Measurements from ENCODE around the gene LHX6.

DNA sequence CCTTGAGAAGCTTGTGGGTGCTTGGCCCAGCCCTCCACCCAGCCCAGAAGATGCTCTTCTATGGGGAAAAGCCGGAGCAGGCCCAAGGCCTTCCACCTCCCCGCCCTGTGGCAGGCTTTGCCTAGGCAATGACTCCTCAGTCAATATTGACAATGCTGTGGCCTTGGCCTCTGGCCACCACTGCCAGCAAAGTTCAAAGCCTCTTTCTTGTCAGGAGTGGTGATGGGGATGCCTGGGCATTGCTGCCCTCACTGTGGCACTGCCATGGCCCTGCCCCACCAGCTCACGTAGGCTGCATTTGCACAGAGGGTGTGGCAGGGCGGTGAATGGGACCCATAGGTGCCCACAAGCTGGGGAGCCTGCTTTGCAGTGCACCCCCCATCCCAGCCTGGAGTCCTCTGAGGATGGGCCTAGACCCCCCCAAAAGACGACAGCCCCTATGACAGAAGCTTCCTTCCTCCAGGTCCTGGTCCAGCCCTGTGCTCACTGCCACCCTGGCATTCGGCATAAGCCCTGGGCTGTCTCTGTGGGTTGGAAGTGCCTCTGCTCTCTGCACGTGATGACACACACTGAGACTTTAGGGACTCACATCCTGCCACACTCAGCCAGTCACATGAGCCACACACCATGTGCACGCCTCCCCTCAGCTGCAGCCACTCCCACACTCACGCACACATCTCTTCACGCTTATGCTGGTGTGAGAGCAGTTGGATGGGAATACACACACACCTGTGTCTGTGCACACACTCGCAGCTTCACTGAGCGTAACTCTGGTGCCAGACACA, 38.0 kb downstream of the LHX6 start:
- TF ChIP-seq, protein P1, sequence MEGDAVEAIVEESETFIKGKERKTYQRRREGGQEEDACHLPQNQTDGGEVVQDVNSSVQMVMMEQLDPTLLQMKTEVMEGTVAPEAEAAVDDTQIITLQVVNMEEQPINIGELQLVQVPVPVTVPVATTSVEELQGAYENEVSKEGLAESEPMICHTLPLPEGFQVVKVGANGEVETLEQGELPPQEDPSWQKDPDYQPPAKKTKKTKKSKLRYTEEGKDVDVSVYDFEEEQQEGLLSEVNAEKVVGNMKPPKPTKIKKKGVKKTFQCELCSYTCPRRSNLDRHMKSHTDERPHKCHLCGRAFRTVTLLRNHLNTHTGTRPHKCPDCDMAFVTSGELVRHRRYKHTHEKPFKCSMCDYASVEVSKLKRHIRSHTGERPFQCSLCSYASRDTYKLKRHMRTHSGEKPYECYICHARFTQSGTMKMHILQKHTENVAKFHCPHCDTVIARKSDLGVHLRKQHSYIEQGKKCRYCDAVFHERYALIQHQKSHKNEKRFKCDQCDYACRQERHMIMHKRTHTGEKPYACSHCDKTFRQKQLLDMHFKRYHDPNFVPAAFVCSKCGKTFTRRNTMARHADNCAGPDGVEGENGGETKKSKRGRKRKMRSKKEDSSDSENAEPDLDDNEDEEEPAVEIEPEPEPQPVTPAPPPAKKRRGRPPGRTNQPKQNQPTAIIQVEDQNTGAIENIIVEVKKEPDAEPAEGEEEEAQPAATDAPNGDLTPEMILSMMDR (IDR thresholded peaks at IDR 0.05): no peak
- no peak for TF ChIP-seq POLR2A (IDR thresholded peaks at IDR 0.05)
